Transverse colon (tissue), 4 donors: Measurements from ENCODE around the gene CHCHD5.
"Not testable (repeated sequence)": the region's sequence is repeated elsewhere in the genome, so short reads cannot be mapped to it uniquely, and the experiment has no call there.

ENCODE experiments used
- CTCF ChIP-seq, 5 experiments: fragments of 200-600 bp in 3 of 5; fragments of 450-650 bp in 2 of 5; sonication (generic) in 3 of 5; IDR thresholded peaks; 1 replicate in 2 of 5; 2 replicates in 3 of 5; pipeline ENCODE4 v1.5.1; 2016 to 2017; ENCODE audit warnings: antibody characterized with exemption in 5 of 5, inconsistent platforms in 3 of 5, mild to moderate bottlenecking in 2 of 5, moderate library complexity in 1 of 5
- POLR2A ChIP-seq: fragments of 450-650 bp; IDR thresholded peaks from one replicate; pipeline ENCODE4 v1.6.1; 2016; ENCODE audit warnings: antibody characterized with exemption, mild to moderate bottlenecking, moderate library complexity
- POLR2AphosphoS5 ChIP-seq, 3 donors: sonication (generic); formaldehyde crosslinking; IDR thresholded peaks; one replicate each; pipeline ENCODE4 v1.6.1; 2016; ENCODE audit warnings: antibody characterized with exemption in 3 of 3

- not testable (repeated sequence) for TF ChIP-seq POLR2A; CTCF (IDR thresholded peaks at IDR 0.05); POLR2AphosphoS5 (IDR thresholded peaks at IDR 0.05)
Measured at GRCh38 chr2:112612283-112612682, 27.9 kb downstream of the CHCHD5 start.
